ENCODE results near the gene TMEM255B. TPM values are rescaled to one million over a fixed set of nuclear protein-coding genes. Genes with fewer than 3 reads are reported as not detected.

TMEM255B gene
- total and polyA plus RNA-seq, 9 of the 15 experiments (the other 6 are each of a cell fraction or from before 2014, with no cell fraction given): 0.01 to 0.75 (median 0.23) TPM

DNA sequence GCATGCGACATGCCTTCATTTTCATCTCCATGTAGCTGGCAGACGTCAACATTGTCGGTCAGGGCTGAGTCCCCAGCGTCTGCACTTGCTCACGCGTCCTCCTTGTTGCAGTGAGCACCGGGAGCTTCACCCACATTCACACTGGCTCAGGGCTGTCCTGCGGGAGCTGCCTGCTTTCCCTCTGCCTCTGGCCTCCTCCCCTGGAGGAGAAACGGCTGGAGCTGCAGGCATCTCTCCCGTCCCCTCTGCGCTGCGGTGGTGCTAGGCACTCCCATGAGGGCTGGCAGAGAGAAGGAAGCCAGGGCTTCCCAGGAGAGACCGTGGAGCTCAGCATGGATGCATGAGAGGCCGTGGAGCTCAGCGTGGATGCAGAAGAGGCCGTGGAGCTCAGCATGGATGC lies 18.4 kb upstream of the TMEM255B start (continued):
- TF ChIP-seq TFAM (CRISPR knock-in tag; conservative IDR thresholded peaks at IDR 0.05): no peak
- no peak for TF ChIP-seq NFYB (IDR thresholded peaks at IDR 0.05; ENCODE audit: extremely low read depth, insufficient read length)

DNA sequence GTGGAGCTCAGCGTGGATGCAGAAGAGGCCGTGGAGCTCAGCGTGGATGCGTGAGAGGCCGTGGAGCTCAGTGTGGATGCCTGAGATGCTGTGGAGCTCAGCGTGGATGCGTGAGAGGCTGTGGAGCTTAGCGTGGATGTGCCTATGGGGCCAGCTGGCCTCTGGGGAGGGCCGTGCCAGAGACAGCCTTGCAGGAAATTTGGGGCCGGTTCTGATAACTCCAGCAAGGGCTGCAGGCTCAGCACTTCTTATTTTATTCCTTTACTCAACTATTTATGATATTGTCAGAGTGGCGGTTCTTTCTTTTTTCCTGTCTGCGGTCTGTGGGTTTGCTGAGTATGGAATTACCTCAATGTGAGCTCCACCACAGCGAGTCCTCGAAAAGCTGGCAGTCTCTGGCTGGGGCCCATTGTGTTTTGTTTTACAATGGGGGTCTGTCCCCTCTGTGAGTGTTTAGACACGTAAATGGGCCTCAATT lies 17.8 kb upstream of the TMEM255B start:
- BruUV-seq (replicated peaks): no TSS peak
- Histone ChIP-seq H3K79me2 (ENCODE audit: control insufficient read depth, insufficient read depth, low read length) (no peaks in the 10 kb centered on the region), H3K9ac (ENCODE audit: insufficient read depth in 1 of 2, low read depth in 2 of 2, low read length in 2 of 2) (no peak overlapping the region), H3K9me1 (ENCODE audit: control insufficient read depth, insufficient read depth, low read length) (no peaks in the 10 kb centered on the region), H3K4me2 (ENCODE audit: insufficient read depth, low read length) (no peak overlapping the region), H3K36me3 (ENCODE audit: control insufficient read depth, insufficient read depth, low read length) (no peaks in the 10 kb centered on the region), H3K9me3 (replicated peaks; ENCODE audit: control insufficient read depth, insufficient read depth, low read depth, low read length) (no peaks in the 10 kb centered on the region), H3K4me1 (replicated peaks in 1 of 2; ENCODE audit: control insufficient read depth in 2 of 2, insufficient read depth in 2 of 2, low read length in 2 of 2) (peaks cover 0 to 16% of the 10 kb centered on the region in 2 experiments; a peak in 1 of 5 replicates), H4K20me1 (replicated peaks; ENCODE audit: control insufficient read depth, insufficient read depth, low read length) (peaks cover 6% of the 10 kb centered on the region; the same call in 1 of the 2 replicates), H2AFZ (ENCODE audit: low read depth, low read length) (no peak overlapping the region), H3K4me3 (no peak overlapping the region), H3K27me3 (ENCODE audit: control insufficient read depth in 2 of 2, insufficient read depth in 2 of 2, low read length in 2 of 2) (peaks cover 20 to 66% of the 10 kb centered on the region in 2 experiments; a peak in 4 of 5 replicates), H3K27ac (ENCODE audit: extremely low read depth, low read depth, low read length) (no peak overlapping the region)
- CTCF ChIA-PET (ENCODE audit: low intra/inter-chr PET ratio): no interaction called here
- in situ Hi-C loops (cut with MboI): loop anchor here (5.0 kb wide), 1 partner anchor 69 kb away; no protein-coding TSS in a partner anchor
- POLR2A ChIA-PET: interaction anchor here (0.7 kb wide), 2 partner anchors 114 to 211 kb away, joined by 3 to 4 read pairs; no protein-coding TSS in a partner anchor
- no peak for DNase-seq (ENCODE audit: extremely low read depth in 1 of 4, low spot score in 3 of 4)
- WGBS (ENCODE audit: insufficient coverage, low coverage, missing lambda C conversion rate): 0% methylated on average over 4 of the region's 15 CpGs
- FAIRE-seq: no peak
- intact Hi-C loops (cut with micrococcal nuclease): no loop called here
- ATAC-seq: no peak
- TF ChIP-seq GATAD2B (IDR thresholded peaks at IDR 0.05; ENCODE audit: borderline replicate concordance) (no peak), ATF1 (CRISPR knock-in tag; IDR thresholded peaks at IDR 0.05) (no peak), ATF1 (tag; IDR thresholded peaks at IDR 0.05) (no peak), SMARCC2 (IDR thresholded peaks at IDR 0.05; ENCODE audit: low read depth) (no peak), ZNF407 (IDR thresholded peaks at IDR 0.05; ENCODE audit: low read depth) (no peak), ZNF444 (CRISPR knock-in tag; IDR thresholded peaks at IDR 0.05) (no peak), THRB (CRISPR knock-in tag; conservative IDR thresholded peaks at IDR 0.05) (no peak), SMARCE1 (IDR thresholded peaks at IDR 0.05) (no peak), CSDE1 (IDR thresholded peaks at IDR 0.05) (no peak), ZBTB7A (IDR thresholded peaks at IDR 0.05; ENCODE audit: borderline replicate concordance, control insufficient read depth, low read depth, low read length) (no peak), STAT5A (IDR thresholded peaks at IDR 0.05; ENCODE audit: borderline replicate concordance, low read length) (no peak)
